A673 (cell line): ENCODE results near the gene COPS6. TPM values are rescaled to one million over a fixed set of nuclear protein-coding genes. Genes with fewer than 3 reads are reported as not detected.
A peak's percentile ranks its signal among the peaks of the same experiment; 100 is the strongest.

Source experiments
- BruUV-seq: library from RNA; stranded (reverse); fragments of 400-500 nt; replicated peaks from 2 replicates; lab custom pipeline; 2021; lab: Mats Ljungman, UMichigan
- CTCF ChIA-PET: fragments of 300-600 bp; sonication (Branson Sonifier 250); formaldehyde crosslinking; loops from one replicate; lab custom pipeline; 2022; ENCODE audit warnings: antibody characterized with exemption; lab: Charles Lee
- POLR2A ChIA-PET: fragments of 300-600 bp; sonication (Branson Sonifier 250); formaldehyde crosslinking; loops from one replicate; lab custom pipeline; 2022; ENCODE audit warnings: antibody characterized with exemption; ENCODE audit not compliant: low non-redundant PET; lab: Charles Lee
- DNase-seq: peaks from one replicate; pipeline ENCODE4 v3.0.0-alpha.2; 2015; ENCODE audit warnings: low spot score
- H3K27ac ChIP-seq: fragments of 200-600 bp; sonication (generic); 2 replicates; pipeline ENCODE4 v1.5.1; 2016; ENCODE audit warnings: mixed run types, low read depth, mild to moderate bottlenecking, mixed read lengths, antibody characterized with exemption, low read length; ENCODE audit not compliant: poor library complexity, severe bottlenecking
- H3K27me3 ChIP-seq: fragments of 200-600 bp; sonication (generic); replicated peaks from 2 replicates; pipeline ENCODE4 v1.6.1; 2017; ENCODE audit warnings: mixed run types, low read depth, mild to moderate bottlenecking, mixed read lengths, antibody characterized with exemption, low read length; ENCODE audit not compliant: insufficient read depth, poor library complexity
- H3K36me3 ChIP-seq: fragments of 200-600 bp; sonication (generic); 2 replicates; pipeline ENCODE4 v1.6.1; 2016; ENCODE audit warnings: mixed run types, mild to moderate bottlenecking, mixed read lengths, antibody characterized with exemption, low read length; ENCODE audit not compliant: insufficient read depth, poor library complexity, severe bottlenecking
- H3K4me1 ChIP-seq: fragments of 200-600 bp; sonication (generic); 2 replicates; pipeline ENCODE4 v1.6.1; 2017; ENCODE audit warnings: mixed run types, mild to moderate bottlenecking, mixed read lengths, antibody characterized with exemption, low read length; ENCODE audit not compliant: insufficient read depth, poor library complexity, severe bottlenecking
- H3K4me3 ChIP-seq: fragments of 200-600 bp; sonication (generic); 2 replicates; pipeline ENCODE4 v1.5.1; 2016; ENCODE audit warnings: low read depth, mixed run types, mild to moderate bottlenecking, mixed read lengths, low read length; ENCODE audit not compliant: poor library complexity, severe bottlenecking
- H3K9me3 ChIP-seq: fragments of 200-600 bp; sonication (generic); 2 replicates; pipeline ENCODE4 v1.6.1; 2016; ENCODE audit warnings: mixed run types, low read depth, mild to moderate bottlenecking, mixed read lengths, antibody characterized with exemption, low read length; ENCODE audit not compliant: poor library complexity, severe bottlenecking
- EZH2 ChIP-seq: fragments of 200-600 bp; sonication (generic); IDR thresholded peaks from 2 replicates; pipeline ENCODE4 v1.6.1; 2017; ENCODE audit warnings: borderline replicate concordance, low read depth, mild to moderate bottlenecking, mixed read lengths, antibody characterized with exemption, low read length; ENCODE audit not compliant: poor library complexity, severe bottlenecking
- intact Hi-C: fragments of 100-400 bp; cut with micrococcal nuclease; formaldehyde crosslinking; loops from one replicate; pipeline ENCODE4 v1.10.0; 2022; ENCODE audit not compliant: unreplicated experiment
- microRNA-seq: library from miRNA; unstranded; fragments of <30 nt; microRNA quantifications from one replicate; pipeline ENCODE4 v1.2.0, GENCODE V29; 2021
- total RNA-seq: library from RNA; stranded (reverse); gene quantifications from 2 replicates; pipeline ENCODE4 v1.2.3, GENCODE V29; 2021
- TF ChIP-seq, protein P1 (sequence below): fragments of 300-800, 200-600 bp; sonication (generic); conservative IDR thresholded peaks from 2 replicates; pipeline ENCODE4 v1.5.1; 2017; ENCODE audit warnings: low read depth, mild to moderate bottlenecking, antibody characterized with exemption, low read length, moderate library complexity, mixed read lengths

Gene COPS6
- total RNA-seq, 1 experiment from 2014 or later: 166 TPM

- BruUV-seq: no TSS peak
- CTCF ChIA-PET: no interaction called here
- POLR2A ChIA-PET: no interaction called here
- TF ChIP-seq EZH2: no peak
- TF ChIP-seq, protein P1, sequence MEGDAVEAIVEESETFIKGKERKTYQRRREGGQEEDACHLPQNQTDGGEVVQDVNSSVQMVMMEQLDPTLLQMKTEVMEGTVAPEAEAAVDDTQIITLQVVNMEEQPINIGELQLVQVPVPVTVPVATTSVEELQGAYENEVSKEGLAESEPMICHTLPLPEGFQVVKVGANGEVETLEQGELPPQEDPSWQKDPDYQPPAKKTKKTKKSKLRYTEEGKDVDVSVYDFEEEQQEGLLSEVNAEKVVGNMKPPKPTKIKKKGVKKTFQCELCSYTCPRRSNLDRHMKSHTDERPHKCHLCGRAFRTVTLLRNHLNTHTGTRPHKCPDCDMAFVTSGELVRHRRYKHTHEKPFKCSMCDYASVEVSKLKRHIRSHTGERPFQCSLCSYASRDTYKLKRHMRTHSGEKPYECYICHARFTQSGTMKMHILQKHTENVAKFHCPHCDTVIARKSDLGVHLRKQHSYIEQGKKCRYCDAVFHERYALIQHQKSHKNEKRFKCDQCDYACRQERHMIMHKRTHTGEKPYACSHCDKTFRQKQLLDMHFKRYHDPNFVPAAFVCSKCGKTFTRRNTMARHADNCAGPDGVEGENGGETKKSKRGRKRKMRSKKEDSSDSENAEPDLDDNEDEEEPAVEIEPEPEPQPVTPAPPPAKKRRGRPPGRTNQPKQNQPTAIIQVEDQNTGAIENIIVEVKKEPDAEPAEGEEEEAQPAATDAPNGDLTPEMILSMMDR: no peak
- H3K9me3 ChIP-seq: no peaks in the 10 kb centered on the region
- H3K4me1 ChIP-seq: no peaks in the 10 kb centered on the region
- H3K27me3 ChIP-seq: no peaks in the 10 kb centered on the region
- intact Hi-C loops: no loop called here
- no peak overlapping the region for H3K4me3 ChIP-seq
- DNase-seq: no peak
- no peak overlapping the region for H3K27ac ChIP-seq
- no peaks in the 10 kb centered on the region for H3K36me3 ChIP-seq
Measured at GRCh38 chr7:100141555-100141949, 52.8 kb downstream of the COPS6 start.

Small RNA genes within 50 kb of the gene (microRNA-seq; reads per million reads assigned to microRNA genes)
- gene MIR106B (12,909 reads per million, percentile 96 among the genes with 10 or more reads in this experiment), gene MIR25 (2,226 reads per million, percentile 88 among the genes with 10 or more reads in this experiment), gene MIR93 (25,093 reads per million, percentile 98 among the genes with 10 or more reads in this experiment)

Other genes with a start within 250 kb of the COPS6 start
- gene OR2AE1, start 211.9 kb upstream of the COPS6 start, total RNA-seq: not detected in 2 replicates
- 18.3 and 23.4 TPM in 2 replicates for gene TRIM4, start 169.4 kb upstream of the COPS6 start, total RNA-seq
- gene GJC3, start 159.3 kb upstream of the COPS6 start, total RNA-seq: not detected in 2 replicates
- gene AZGP1, start 112.9 kb upstream of the COPS6 start, total RNA-seq: not detected in 2 replicates
- gene ZKSCAN1, start 73.4 kb upstream of the COPS6 start, total RNA-seq: 66.5 and 69.5 TPM in 2 replicates
- 17.2 and 21.7 TPM in 2 replicates for gene ZSCAN21, start 39.2 kb upstream of the COPS6 start, total RNA-seq
- 50.2 and 50.8 TPM in 2 replicates for gene ZNF3, start 7.2 kb upstream of the COPS6 start, total RNA-seq
- gene MCM7, start 12.4 kb downstream of the COPS6 start, total RNA-seq: 399 and 418 TPM in 2 replicates
- 24.0 and 25.1 TPM in 2 replicates for gene AP4M1, start 12.7 kb downstream of the COPS6 start, total RNA-seq
- 97.3 and 98.8 TPM in 2 replicates for gene TAF6, start 30.4 kb downstream of the COPS6 start, total RNA-seq
- 20.2 and 22.2 TPM in 2 replicates for gene CNPY4, start 30.7 kb downstream of the COPS6 start, total RNA-seq
- 3.0 and 3.1 TPM in 2 replicates for gene MBLAC1, start 38.0 kb downstream of the COPS6 start, total RNA-seq
- gene LAMTOR4, start 59.9 kb downstream of the COPS6 start, total RNA-seq: 84.5 and 90.4 TPM in 2 replicates
- 22.6 and 25.7 TPM in 2 replicates for gene TRAPPC14, start 69.8 kb downstream of the COPS6 start, total RNA-seq
- gene GAL3ST4, start 79.6 kb downstream of the COPS6 start, total RNA-seq: 3.2 and 3.5 TPM in 2 replicates
- 23.3 and 28.4 TPM in 2 replicates for gene GPC2, start 88.4 kb downstream of the COPS6 start, total RNA-seq
- 1.2 and 2.4 TPM in 2 replicates for gene STAG3, start 88.9 kb downstream of the COPS6 start, total RNA-seq
- gene PVRIG, start 131.0 kb downstream of the COPS6 start, total RNA-seq: not detected in 2 replicates
- gene SPDYE3, start 218.7 kb downstream of the COPS6 start, total RNA-seq: not detected in 2 replicates